Mucosa of descending colon (tissue), 3 donors: Measurements from ENCODE around the gene DGKB. TPM values are rescaled to one million over a fixed set of nuclear protein-coding genes. Genes with fewer than 3 reads are reported as not detected.

ENCODE experiments used
- ATAC-seq: fragments of 200-7000 bp; cut with Tn5 transposase; one replicate; pipeline ENCODE4 v1.9.1; 2020; ENCODE audit warnings: mild to moderate bottlenecking, moderate library complexity
- DNase-seq, 3 donors: peaks; one replicate each; pipeline ENCODE4 v3.0.0-alpha.2; 2020
- H3K36me3 ChIP-seq: fragments of 200-600 bp; one replicate; pipeline ENCODE4 v1.8.0; 2021; ENCODE audit warnings: low read depth, mild to moderate bottlenecking
- H3K4me1 ChIP-seq: fragments of 200-600 bp; one replicate; pipeline ENCODE4 v1.8.0; 2021; ENCODE audit warnings: low read depth, mild to moderate bottlenecking
- H3K4me3 ChIP-seq: fragments of 200-600 bp; one replicate; pipeline ENCODE4 v1.8.0; 2021; ENCODE audit warnings: mild to moderate bottlenecking
- H3K9me3 ChIP-seq: fragments of 200-600 bp; one replicate; pipeline ENCODE4 v1.8.0; 2021; ENCODE audit warnings: mild to moderate bottlenecking
- CTCF ChIP-seq: fragments of 200-600 bp; IDR thresholded peaks from one replicate; pipeline ENCODE4 v1.8.0; 2022; ENCODE audit warnings: antibody characterized with exemption, mild to moderate bottlenecking
- intact Hi-C, 2 donors: fragments of 100-400 bp; cut with DNase I in 1 of 2; cut with micrococcal nuclease in 1 of 2; formaldehyde crosslinking; loops; one replicate each; pipeline versions ENCODE4 v1.11.0 to v1.11.1; 2022; cut with DNase I, micrococcal nuclease
- total RNA-seq, 3 donors: library from RNA; stranded (reverse); fragmentation: NEBNext Ultra II Directional in 2 of 3; extraction: Animal tissue kit (Norgen Biotek cat#: 25700) in 2 of 3; gene quantifications; one replicate each; pipeline versions ENCODE4 v1.2.1 to v1.2.4, GENCODE V29; 2021 to 2023
- donor health status: DM: no; HTN: no; CAD: no; lungs with moderate emphysema.
- donor health status: DM: no; HTN: no; CAD: no.
- donor health status: DM: no; HTN: yes; CAD: no.

DGKB gene
- total RNA-seq, 3 donors from 2014 or later = 0.19 to 5.6 (median 0.78) TPM

- no peak for TF ChIP-seq CTCF
- no peak for ATAC-seq
Measured at GRCh38 chr7:14303536-14303935, 599.0 kb downstream of the DGKB start.

GRCh38 chr7:14294637-14295036 lies 607.9 kb downstream of the DGKB start:
- intact Hi-C loops = no loop called here
- DNase-seq (no peak), ATAC-seq (no peak)
- TF ChIP-seq CTCF = no peak
- Histone ChIP-seq H3K36me3 (no peaks in the 10 kb centered on the region), H3K4me3 (no peak overlapping the region), H3K9me3 (peaks cover 4% of the 10 kb centered on the region), H3K4me1 (no peaks in the 10 kb centered on the region)

More at GRCh38 chr7:14303536-14303935, 599.0 kb downstream of the DGKB start:
- H3K4me3 ChIP-seq = no peak overlapping the region
- H3K4me1 ChIP-seq = no peaks in the 10 kb centered on the region
- intact Hi-C loops = no loop called here
- DNase-seq = no peak
- no peaks in the 10 kb centered on the region for H3K36me3 ChIP-seq
- no peaks in the 10 kb centered on the region for H3K9me3 ChIP-seq

- H3K4me3 ChIP-seq = no peak overlapping the region
- no peaks in the 10 kb centered on the region for H3K4me1 ChIP-seq
- ATAC-seq (no peak), DNase-seq (no peak)
- TF ChIP-seq CTCF = no peak
- intact Hi-C loops = no loop called here
- H3K9me3 ChIP-seq = peaks cover 4% of the 10 kb centered on the region
- no peaks in the 10 kb centered on the region for H3K36me3 ChIP-seq
Measured at GRCh38 chr7:14293434-14293833, 609.1 kb downstream of the DGKB start.

- Histone ChIP-seq H3K9me3 (peaks cover 4% of the 10 kb centered on the region), H3K4me3 (no peak overlapping the region), H3K36me3 (no peaks in the 10 kb centered on the region), H3K4me1 (no peaks in the 10 kb centered on the region)
- ATAC-seq (no peak), DNase-seq (no peak)
- TF ChIP-seq CTCF = no peak
- intact Hi-C loops = no loop called here
Measured at GRCh38 chr7:14292737-14293136, 609.8 kb downstream of the DGKB start.

- H3K36me3 ChIP-seq = no peaks in the 10 kb centered on the region
- H3K4me3 ChIP-seq = no peak overlapping the region
- no peaks in the 10 kb centered on the region for H3K9me3 ChIP-seq
- intact Hi-C loops = no loop called here
- H3K4me1 ChIP-seq = no peaks in the 10 kb centered on the region
- no peak for ATAC-seq
- TF ChIP-seq CTCF = no peak
- DNase-seq = no peak
Measured at GRCh38 chr7:14289957-14290356, 612.6 kb downstream of the DGKB start.

GRCh38 chr7:14288701-14289100 lies 613.9 kb downstream of the DGKB start:
- Histone ChIP-seq H3K36me3 (no peaks in the 10 kb centered on the region), H3K9me3 (no peaks in the 10 kb centered on the region), H3K4me1 (no peaks in the 10 kb centered on the region), H3K4me3 (no peak overlapping the region)
- intact Hi-C loops = no loop called here
- TF ChIP-seq CTCF = no peak
- no peak for DNase-seq
- no peak for ATAC-seq
